ENCODE measurements around the gene MRPL33.
"Not testable (repeated sequence)": the region's sequence is repeated elsewhere in the genome, so short reads cannot be mapped to it uniquely, and the experiment has no call there.

Gene MRPL33

DNA sequence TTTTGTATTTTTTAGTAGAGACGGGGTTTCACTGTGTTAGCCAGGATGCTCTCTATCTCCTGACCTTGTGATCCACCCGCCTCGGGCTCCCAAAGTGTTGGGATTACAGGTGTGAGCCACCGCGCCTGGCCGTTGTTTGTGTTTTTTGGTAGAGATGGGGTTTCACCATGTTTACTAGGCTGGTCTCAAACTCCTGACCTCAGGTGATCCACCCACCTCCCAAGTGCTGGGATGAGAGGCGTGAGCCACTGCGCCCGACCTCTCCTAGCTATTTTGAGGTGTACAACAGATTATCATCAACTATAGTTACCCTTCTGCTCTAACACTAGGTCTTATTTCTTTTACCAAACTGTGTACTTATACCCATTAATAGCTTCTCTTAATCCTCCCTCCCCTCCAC is 28.9 kb upstream of the MRPL33 start:
- DNase-seq, result no peak

DNA sequence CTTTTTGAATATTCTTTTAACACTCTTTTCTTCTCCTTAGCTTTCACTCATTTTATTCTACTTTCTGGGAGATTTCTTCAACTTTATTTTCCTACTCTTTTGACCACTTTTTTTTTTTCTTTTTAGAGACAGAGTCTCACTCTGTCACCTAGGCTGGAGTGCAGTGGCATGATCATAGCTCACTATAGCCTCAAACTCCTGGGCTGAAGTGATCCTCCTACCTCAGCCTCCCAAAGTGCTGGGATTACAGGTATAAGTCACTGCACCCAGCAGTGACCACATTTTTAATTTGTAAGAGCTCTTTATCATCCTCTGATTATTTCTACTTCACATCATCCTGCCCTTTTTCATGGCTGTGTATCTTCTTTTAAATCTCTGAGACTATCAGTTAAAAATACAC is 26.0 kb upstream of the MRPL33 start:
- DNase-seq, result not testable (repeated sequence)

DNA sequence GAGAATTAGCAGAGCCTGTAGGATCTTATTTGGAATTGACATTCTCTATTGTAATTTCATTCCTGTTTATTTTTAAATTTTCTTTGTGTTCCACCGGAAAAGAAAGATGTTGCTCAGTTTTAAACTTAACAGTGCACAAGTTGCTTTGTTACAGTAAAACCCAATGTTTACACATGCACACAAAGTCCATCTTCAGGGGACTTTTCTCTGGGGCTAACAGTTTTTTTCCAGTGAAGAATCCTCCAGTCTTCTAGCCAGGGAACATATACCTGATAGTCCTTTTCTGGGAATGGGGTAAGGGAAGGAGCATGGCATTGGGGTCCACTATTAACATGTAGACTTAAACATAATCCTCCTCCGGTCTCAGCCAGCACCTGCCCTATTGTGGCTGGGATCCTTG is 25.2 kb upstream of the MRPL33 start:
- DNase-seq, result no peak

DNA sequence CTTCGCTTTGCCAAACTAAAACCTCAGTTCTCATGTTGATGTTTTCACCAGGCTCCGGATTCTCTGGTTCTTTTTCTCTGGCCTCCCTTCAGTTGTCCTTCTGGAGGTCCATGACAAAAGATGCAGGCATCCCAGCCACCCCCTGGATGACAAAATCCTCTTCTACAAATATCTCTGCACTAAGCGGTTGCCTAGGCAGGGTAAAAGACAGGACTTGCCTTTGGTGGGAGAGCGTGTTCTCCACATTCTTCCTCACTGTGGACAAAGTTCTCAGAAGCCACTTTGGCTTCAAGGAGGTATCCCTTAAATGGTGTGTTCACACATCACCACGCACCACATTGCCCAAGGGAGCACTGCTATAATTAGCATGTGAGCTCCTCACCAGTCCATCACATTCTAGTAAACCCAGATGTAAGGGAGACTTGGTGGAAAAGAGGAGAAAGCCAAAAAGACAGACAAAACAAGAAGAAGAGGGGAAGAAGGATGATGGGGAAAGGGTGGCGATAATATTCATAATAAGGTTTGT is 23.6 kb upstream of the MRPL33 start:
- DNase-seq, result no peak

DNA sequence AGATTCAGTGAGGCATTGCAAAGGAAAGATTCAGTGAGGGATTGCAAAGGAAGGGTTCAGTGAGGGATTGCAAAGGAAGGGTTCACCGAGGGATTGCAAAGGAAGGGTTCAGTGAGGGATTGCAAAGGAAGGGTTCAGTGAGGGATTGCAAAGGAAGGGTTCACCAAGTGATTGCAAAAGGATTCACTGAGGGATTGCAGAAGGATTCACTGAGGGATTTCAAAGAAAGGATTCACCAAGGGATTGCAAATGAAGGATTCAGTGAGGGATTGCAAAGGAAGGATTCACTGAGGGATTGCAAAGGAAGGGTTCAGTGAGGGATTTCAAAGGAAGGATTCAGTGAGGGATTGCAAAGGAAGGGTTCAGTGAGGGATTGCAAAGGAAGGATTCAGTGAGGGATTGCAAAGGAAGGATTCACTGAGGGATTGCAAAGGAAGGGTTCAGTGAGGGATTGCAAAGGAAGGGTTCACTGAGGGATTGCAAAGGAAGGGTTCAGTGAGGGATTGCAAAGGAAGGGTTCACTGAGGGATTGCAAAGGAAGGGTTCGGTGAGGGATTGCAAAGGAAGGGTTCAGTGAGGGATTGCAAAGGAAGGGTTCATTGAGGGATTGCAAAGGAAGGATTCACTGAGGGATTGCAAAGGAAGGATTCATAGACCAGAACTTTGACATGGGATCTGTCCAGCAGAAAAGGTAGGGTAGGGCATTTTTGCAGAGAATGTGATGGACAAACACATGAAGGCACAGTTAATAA is 22.5 kb upstream of the MRPL33 start:
- DNase-seq, result not testable (repeated sequence)

DNA sequence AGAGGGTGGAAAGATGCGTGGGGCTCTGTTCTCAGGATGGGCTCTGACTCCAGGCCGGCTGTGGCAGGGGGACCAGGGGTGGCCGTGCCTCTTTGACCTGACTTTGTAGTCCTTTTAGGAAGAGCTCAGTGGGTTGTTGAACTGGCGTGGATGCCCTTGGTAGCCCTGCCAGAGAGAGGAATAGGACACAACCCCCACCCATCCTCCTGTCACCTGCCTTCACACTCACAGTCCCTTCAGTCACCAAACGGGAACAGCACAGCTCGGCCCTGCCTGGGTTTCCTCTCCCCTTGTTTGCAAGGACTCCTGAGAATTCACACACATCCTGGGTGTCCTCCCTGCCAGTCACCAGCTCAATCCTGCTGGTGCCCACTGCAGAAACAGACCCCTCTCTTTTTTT is 20.1 kb upstream of the MRPL33 start:
- DNase-seq, result no peak

DNA sequence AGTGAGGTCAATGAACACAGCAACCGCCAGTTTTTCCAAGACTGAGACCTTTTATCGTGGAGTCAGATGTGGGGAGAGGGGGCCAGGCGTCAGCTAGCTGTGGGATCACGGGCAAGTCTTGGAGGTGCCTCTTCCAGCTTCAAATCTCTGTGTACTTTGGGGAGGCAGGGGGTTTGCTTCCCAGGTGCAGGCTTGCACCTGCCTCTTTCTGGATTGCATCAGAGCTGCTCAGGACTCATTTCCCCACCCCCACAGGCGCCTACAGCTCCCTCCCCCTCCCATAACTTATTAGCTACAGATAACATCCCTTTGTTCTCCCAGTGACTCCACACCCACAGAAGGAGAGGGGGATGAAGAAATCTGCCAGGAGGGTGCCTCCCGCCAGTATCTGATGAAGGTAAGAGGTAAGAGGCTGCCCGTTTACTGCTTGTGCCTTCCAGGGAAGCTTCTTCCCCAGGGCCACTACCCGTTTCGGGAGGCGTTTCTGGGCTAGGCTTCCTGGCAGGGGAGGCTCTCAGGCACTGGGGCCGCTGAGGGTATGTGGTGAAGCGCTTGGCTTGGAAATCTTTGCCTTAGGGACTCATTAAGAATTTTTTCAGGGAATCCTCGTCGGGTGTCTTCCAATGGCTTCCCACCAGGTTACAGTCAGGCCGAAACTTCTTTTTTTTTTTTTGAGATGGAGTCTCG is 18.8 kb upstream of the MRPL33 start:
- DNase-seq, result peak; percentile 96

DNA sequence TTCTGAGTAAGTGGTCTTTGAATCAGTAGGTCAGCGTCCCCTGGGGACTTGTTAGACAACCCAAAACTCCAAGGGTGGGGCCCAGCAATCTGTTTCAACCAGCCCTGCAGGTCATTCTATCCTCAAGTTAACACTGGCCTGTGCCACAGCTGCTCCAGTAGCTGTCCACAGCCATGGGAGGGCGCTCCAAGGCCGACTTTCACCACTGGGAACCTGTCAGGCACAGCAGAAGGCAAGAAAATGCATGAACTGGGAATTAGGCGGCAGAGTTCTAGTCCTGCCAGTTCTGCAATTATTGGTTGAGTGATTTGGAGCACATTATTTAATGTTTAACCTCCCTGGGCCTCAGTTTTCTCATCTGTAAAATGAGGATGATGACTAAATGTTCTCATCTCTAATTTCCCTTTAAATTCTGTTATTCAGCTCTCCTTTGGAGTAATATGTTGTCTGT is 17.4 kb upstream of the MRPL33 start:
- DNase-seq, result peak; percentile 67

DNA sequence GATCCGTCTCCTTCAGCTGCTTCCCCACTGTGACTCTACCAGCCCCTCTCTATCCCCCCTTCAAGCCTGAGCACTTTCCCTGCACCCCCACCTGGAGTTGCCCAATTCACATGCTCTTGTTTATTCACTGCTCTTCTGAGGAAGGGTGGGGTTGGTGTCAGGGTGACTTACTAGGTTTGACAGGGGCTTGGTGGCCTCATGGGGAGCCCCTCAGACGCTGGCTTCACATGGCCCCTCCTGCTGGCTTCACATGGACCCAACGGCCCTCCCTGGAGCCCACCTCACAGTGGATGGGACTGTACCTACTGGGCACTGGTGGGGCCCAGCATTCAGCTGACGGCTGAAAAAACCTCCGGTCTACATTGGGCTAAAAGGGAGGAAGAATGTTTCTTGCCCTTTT is 16.7 kb upstream of the MRPL33 start:
- no peak for DNase-seq

DNA sequence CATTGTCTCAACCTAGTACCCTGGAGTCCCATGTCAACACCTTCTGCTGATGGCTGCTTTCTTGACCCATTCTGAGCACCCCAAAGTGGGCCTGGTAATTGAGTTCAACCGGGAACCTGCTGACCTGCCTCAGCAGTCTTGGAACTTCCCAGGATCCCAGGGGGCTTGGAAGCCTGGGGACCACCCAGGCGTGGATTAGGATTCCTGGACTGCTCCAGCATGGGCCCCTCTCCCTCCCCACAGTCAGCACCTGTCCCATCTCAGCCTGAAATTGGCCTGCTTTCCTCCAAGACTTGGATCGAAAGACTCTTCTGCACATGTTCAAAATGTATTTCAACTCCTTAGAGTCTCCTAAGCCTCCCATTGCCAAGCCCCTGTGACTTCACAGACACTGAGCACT is 15.4 kb upstream of the MRPL33 start:
- DNase-seq, result no peak

DNA sequence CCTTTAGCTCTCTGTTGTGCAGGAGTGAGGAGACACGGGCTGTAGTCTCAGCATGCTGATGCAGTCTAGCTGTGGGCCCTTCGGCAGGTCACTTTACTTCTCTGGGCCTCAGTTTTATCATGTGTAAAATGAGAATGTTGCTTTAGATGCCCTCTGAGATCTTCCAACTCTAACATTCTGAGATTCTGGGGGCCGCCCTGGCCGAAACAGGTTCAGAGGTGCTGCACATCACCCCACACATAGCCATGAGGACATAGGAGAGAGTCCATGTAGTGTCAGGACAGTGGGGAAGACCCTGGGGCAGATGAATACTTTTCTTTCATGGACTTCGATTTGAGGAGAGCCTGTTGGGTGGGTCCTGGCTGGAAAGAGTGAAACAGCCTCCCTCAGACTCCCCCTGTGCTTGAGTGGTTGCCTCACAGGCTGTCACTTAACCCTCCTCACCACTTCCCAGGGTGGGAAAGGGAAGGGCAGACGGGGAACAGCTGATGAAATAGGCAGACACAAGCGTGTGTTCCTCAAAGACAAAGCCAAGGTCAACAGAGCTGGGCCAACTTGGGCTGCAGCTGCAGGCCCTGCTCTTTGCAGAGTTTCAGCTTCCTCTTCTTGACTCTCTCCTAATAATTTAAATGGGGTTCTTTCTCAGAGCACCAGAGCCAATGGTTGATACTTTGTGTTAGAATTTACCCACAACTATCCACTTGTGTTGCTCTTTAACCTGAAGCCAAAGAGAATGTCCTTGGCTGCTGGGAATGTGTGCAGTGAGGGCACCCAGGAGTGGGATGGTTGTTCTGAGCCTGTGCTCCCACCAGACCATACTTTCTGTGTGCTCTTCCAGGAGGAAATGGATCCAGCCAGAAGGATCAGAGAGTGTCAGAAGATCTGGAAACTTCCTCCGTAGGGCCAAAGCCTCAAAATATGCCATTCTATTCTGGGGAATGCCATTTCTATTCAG is 14.7 kb upstream of the MRPL33 start:
- DNase-seq, result no peak

DNA sequence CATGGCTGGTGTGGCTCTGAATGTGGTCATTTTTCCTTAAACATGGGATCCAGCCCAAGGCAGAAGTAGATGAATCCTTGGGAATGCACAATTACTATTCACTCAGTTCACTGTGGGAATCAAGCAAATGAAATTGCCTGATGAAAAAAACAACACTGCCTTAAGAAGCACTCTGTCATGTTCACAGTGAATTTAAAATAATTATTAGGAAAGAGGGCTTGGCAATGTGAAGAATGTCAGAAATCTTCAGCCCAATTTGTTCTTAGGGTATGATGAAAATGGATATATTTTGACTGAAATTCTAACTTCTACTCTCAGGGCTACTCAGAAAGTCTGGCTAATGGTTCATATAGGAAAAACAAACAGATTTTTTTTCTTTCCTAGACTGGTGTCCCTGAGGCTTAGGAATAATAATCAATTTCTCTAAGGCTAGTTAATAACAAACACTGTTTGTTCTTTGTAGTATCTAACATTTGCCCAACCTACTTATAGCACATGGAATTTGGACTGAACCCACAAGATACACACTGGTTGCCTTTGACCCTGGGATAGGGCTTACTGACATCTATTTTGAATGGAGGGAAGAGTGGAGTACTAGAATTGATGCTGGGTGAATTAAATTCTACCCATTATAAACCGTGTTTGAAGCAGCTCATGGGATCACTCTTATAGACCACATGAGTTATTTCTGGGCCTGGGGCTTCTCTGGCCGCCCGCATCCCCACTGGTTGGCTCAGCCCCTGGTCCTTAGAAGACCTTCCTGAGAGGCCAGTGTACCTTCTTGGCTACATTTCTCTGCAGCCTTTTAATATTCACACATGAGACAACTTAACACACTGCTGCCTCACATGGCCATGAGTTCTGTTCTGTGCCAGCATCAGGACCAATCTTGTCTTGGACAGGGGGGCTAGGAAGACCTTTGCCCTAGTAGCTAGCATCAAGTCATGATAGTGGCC is 8.3 kb upstream of the MRPL33 start:
- no peak for DNase-seq

DNA sequence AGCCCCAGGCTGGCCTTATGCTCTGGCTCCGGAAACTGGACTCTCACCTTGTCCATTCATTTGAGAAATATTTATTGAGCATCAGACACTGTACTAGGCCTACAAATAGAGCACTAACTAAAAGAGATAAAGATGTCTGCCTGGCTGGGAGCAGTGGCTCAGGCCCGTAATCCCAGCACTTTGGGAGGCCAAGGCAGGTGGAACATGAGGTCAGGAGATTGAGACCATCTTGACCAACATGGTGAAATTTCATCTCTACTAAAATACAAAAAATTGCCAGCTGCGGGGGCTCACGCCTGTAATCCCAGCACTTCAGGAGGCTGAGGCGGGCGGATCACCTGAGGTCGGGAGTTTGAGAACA is 7.6 kb upstream of the MRPL33 start:
- DNase-seq, result no peak

DNA sequence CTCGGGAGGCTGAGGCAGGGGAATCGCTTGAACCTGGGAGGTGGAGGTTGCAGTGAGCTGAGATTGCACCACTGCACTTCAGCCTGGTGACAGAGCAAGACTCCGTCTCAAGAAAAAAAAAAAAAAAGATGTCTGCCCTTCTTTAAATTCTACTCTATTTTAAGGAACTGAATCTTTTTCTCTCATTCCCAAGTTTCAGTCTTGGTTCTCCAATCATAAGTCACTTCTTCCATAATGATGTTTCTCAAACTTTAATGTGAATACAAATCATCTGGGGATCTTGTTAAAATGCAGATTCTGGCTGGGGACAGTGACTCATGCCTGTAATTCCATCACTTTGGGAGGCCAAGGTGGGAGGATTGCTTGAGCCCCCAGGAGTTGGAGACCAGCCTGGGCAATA is 7.0 kb upstream of the MRPL33 start:
- DNase-seq, result not testable (repeated sequence)

DNA sequence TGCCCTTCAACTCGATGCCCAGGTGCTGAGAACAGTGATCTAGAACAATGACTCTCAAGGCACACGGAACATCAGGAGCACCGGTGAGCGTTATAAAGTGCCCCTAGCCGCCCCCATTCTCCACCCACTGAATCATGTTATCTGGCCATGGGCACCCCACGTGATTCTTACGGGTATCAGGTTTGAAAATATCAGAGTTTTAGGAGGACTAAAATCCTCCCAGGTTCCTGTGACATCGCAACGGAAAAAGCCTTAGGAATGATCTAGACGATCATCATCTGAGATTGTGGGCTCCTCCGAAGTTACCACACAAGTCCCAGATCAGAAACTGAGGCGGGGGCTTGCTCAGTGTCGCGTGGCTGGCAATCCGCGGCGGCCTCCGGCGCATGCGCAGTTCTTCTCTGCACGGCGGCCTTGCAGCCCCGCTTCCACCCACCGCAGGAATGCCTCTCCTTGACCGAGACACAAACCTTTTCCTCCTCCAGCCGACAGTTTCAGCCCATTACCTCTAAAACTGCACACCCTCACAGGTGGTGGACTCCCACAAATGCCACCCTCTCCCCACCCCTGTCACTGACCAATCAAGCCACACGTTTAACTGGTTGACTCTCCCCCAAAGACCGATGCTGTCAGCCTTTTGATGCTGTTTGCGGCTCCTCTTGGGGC is 5.8 kb upstream of the MRPL33 start:
- no peak for DNase-seq

DNA sequence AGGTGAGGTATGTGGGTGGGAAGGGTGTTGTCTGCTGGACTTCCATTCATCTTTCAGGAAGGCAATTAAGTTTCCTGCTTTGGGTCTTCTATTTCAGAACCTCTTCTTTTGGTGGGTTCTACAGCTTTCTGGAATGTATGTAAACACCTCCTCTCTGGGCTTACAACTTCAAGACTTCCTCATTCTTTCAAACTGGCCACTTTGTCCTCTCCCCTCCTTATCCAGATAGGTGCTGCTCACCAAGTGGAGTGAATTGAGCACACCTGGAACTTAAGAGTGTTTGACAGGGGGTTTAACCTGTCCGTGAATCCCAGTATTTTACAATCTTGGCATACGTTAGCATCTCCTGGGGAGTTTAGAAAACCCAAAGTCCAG is 5.2 kb upstream of the MRPL33 start:
- DNase-seq, result no peak

DNA sequence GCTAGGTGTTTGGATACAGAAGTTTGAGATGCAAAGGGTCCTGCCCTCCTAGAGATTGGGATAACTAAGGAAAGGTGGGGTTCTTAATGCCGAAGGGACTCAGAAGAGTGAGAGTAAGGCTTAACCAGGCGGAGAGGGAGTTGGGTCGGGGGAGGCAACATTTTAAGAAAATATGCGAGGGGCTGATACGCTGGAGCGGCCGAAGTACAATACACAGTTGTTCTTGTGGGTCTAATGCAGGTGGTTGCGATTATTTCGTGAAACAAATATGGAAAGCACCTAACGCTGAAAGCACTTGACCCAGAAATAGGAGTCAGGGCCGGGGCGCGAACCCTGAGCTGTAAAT is 344 bp upstream of the MRPL33 start:
- no peak for DNase-seq

DNA sequence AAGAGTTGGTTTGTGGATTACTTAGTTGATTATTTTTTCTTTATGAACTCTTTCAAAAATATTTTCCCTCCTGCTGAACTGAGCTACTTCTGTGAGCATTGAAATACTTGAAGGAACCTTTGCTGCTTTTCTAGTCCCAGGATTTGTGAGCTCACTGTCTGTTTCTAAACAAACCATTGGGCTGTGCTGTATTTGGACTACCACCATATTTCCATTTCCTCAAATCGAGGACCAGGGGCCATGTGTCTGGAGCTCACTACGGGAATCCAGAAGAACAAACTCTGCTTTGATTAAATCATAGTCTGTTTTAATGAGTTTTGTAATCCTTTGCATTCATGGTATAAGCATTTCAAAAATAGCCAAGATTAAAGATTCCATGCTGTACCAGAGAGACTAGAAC is 1.3 kb downstream of the MRPL33 start:
- no peak for DNase-seq

DNA sequence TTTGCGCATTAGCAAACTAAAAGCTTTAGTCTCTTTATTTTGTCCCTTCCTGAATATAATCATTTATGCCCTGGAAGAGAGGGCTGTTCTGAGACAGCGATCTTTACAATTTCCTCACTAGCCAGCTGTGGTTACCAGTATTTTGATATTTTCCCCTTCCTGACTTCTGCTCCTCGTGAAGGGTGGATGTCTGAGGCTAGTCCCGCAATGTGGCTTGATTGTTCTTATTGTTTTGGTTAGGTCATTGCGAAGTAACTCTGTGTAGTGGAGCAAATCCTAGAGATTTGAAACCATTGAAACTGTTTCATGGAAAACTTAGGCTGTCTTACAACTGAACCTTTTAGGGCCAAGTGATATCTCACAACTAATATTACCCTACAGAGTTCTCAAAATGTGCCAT is 2.4 kb downstream of the MRPL33 start:
- no peak for DNase-seq

DNA sequence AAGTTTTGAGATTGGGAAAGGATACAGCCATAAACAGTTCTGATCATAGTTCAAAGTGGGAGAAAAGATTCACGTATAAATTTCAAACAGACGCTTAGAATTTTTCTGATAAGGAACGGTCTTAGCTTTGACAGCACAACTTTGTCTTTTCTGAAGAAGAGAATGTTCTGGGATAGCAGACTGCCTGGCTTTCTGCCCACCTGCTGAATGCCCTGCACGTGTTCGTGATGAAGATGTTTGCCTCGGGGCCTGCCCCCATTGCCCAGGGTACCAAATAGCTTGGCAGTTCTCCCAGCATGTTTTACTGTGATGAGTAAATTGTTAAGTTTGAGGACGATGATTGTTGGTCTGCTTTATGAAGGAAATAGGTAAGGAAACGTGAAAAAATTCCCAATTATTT is 4.6 kb downstream of the MRPL33 start:
- DNase-seq, result no peak

DNA sequence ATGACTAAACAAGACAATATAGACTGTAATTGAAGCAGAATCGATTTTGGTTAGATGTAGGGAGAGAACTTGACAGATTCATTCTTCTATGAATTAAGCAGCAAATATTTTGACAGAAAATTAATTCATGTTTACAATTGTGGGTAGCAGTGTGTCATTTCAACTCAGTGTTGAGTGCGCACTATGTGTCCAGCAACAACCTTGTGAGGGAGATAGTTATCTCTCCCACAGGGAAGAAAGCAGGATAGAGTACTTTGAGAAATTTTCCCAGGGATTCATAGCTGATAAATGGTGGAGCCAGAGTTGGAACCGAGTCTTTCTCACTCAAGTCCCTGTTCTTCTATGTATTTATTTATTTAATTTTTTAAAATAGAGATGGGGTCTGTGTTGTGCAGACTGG is 5.2 kb downstream of the MRPL33 start:
- DNase-seq, result no peak

Measured in NCI-H146 (cell line).